NK-92 treated with Interleukin-12 subunit alpha and Interleukin-12 subunit beta, amount 100 ng/mL, for 24 hours (cell line): Measurements from ENCODE around the gene ANO2.
"Not testable (repeated sequence)": the region's sequence is repeated elsewhere in the genome, so short reads cannot be mapped to it uniquely, and the experiment has no call there.

Source experiments
- DNase-seq: peaks from one replicate; lab custom pipeline; 2025; lab: John Stamatoyannopoulos, UW

The ANO2 gene

GRCh38 chr12:5661811-5662210 lies 283.2 kb downstream of the ANO2 start:
- no peak for DNase-seq

DNA sequence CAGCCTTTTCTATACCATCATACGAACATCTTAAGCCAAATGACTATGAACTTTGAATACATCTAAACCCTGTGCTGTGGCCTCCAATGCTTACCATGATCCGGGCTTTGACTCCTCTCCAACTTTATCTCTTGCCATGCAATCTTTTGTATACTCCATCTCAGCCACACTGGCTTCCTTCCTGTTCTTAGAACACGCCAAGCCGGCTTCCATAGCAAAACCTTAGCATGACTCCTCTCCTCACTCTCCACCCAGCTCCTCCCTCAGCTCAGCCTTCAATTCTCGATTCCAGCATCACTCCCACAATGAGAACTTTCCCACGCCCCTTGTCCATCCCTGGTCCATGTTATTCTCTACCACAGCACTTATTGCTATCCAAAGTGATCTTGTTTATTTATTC lies 284.8 kb downstream of the ANO2 start:
- DNase-seq: no peak

DNA sequence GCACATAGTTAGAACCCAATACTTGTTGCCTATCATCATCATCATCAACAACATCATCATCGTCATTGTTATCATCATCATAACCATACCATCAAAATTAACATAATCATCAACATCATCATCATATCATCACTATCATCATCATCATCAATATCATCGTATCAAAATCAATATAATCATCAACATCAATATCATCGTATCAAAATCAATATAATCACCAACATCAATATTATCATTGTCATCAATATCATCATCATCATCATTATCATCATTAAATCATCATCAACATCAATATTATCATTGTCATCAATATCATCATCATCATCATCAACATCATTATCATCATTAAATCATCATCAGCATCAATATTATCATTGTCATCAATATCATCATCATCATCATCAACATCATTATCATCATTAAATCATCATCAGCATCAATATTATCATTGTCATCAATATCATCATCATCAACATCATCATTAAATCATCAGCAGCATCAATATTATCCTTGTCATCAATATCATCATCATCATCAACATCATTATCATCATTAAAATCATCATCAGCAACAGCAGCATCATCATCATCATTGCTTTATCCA lies 286.6 kb downstream of the ANO2 start:
- not testable (repeated sequence) for DNase-seq

DNA sequence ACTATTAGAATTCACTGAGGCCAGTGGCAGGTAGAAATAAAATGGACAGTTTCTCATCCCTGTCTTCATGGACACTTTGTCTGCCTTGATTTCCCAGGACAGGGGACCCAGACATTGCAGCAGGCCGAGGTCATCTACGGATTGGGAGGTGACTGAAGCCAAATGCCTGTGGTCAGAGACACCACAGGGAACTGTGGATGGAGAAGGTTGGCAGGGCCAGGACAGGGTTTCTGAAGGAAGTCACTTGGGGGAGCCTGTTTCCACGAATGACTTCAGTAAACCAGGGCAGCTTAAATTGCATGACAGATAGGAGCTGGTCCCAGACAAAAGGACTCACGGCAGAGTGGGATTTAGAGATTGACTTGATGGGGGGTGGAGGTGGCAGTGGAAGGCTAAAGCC lies 288.2 kb downstream of the ANO2 start:
- DNase-seq: no peak

DNA sequence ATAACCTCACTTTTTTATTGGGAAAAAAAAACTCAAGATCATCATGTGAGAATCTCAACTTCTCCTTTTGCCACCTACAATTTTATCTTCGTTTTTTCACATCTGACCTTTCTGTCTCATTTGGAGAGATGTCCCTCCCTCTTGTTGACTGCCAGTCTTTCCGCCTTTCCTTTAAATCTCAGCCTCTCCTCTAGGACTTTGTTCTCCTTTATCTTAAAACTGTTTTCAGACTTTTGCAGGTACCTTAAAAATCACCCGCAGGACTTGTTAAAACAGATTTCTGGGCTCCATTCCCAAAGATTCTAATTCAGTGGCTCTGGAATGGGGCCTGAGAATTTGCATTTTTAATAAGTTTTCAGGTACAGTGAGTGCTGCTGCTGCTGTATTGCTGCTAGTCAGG lies 289.9 kb downstream of the ANO2 start:
- DNase-seq: no peak

DNA sequence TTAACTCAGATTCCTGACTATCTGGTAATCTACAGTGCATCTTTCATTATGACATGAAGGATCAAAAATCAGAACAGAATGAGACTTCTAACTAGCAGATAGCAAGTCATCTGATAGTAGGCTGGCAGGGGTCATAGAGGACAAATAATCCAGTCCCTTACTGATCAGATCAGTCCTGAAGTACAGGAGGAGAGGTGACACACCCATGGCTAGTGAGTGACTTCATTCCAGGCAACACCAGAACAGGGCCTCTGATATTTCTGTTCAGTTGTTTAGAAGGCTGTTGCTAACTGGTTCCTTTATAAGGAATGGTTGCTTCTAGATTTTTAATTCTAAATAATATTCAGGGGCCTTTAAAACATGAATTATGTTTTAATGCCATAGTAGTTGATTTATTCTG lies 291.0 kb downstream of the ANO2 start:
- no peak for DNase-seq

GRCh38 chr12:5650829-5651461 lies 294.1 kb downstream of the ANO2 start:
- no peak for DNase-seq

- no peak for DNase-seq
Observed at GRCh38 chr12:5650281-5650680, 294.8 kb downstream of the ANO2 start.

DNA sequence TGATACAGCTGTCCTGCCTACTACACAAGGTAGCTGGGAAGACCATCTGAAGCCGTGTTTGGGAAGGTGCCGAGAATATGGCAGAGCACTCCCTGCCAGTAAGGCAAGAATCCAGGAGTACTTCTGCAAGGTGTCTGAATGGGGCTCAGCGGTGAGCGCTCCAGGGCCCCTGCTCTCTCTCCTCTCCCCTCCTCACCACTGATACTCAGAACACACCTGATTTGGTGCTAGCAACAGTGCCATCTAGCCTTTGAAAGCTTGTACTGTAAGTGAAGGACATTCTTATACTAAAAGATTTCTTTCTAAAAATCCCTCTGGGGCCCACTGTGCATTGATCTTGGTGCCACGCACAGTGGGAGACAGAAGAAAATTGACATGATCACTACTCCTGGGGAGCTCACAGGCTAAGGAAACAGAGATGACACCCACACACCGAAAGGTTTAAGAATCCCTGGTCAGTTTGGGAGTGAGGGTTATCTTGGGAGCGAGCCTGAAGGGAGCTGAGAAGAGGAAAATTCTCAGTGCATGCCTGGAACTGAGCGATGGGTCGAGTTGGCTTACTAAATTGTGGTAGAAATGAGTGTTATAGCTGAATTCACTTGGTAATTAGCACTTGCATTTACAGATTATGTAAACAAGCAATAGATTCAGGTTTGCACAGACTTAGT lies 296.2 kb downstream of the ANO2 start:
- DNase-seq: no peak

GRCh38 chr12:5643266-5643665 lies 301.8 kb downstream of the ANO2 start:
- DNase-seq: no peak

GRCh38 chr12:5637698-5638097 lies 307.4 kb downstream of the ANO2 start:
- no peak for DNase-seq

- no peak for DNase-seq
Observed at GRCh38 chr12:5636907-5637306, 308.2 kb downstream of the ANO2 start.

DNA sequence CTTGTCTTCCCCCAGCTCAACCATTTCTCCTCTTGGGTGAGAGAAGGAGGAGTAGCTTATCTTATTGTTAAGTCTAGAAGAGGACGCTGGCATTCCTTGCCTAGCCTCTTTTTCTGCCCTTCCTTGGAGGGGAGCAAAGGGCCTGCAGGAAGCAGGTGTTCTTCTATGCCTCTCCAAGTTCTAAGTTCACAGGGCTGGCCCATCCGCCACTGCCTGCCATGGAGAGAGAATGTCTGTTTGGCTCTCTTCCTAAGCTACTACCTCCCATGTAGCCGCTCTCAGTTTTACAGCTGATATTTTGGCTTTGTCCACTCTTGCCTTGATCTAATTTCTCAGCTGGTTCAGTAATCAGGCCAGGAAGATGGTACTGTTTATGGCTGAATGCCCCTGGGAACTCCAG lies 312.0 kb downstream of the ANO2 start:
- no peak for DNase-seq

DNA sequence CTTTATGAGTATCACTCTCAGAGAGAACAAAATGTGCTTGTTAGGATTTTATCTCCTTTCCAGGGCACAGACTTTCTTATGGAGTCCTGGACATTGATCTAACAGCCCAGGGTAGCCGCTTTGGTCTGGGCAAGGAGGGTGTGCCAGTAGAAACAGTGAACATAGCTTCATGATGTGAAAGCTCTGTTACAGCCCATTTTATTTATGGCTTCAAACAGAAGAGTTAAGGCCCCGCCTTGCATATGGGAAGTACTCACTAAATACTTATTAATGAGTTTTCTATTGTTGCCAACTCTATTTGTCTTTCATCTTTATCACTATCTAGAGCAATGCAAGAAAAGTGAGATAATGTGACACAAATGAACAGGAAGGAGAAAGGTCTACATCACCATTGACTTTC lies 312.6 kb downstream of the ANO2 start:
- DNase-seq: no peak

- DNase-seq: no peak
Observed at GRCh38 chr12:5631497-5631896, 313.6 kb downstream of the ANO2 start.

GRCh38 chr12:5630726-5631125 lies 314.3 kb downstream of the ANO2 start:
- no peak for DNase-seq

GRCh38 chr12:5628501-5628900 lies 316.6 kb downstream of the ANO2 start:
- no peak for DNase-seq

DNA sequence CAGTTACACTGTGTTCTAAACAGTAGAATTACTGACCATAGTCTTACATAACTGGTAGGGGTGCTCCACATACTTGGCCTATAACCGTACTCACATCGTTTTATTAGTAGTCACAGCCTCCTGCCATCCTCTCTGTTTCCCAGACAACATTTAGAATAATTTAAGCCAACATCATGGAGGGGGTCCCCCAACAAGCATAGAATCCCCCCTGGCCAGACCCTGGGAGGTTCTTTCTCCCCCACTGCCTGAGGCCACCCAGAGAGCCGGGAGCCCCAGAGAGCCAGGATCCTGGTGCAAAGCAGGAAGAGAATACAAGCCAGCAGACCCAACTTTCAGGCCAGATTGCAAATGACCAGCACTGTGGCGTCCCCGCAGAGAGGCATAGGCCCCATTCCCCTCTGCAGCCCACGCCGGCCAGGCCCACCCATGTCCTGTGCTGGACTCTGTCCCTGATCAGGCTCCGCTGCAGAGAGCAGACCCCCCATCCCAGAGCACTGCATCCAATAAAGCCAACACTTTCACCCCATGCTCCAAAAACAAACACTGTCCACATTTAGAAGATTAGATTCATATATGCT lies 317.9 kb downstream of the ANO2 start:
- DNase-seq: no peak

DNA sequence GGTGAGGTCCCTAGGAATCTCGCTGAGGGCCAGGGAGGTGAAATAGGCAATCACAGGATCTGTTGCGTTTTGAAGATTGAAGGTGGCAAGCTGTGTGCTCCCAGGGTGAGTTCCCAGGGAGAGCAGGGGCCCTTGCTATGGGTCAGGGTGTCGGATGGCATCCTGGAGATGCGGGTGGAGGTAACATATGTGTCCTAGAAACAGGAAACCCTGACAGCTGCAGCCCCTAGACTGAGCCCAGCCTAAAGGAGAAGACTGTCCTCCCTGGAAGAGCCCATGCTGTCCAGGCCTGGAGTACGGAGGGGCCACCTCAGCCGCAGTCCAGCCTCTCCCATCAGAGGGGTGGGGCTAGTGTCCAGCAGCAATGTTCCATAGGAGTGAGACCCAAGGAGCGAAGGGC lies 318.9 kb downstream of the ANO2 start:
- no peak for DNase-seq

GRCh38 chr12:5624486-5625272 lies 320.4 kb downstream of the ANO2 start:
- DNase-seq: no peak

GRCh38 chr12:5623411-5623810 lies 321.6 kb downstream of the ANO2 start:
- no peak for DNase-seq

DNA sequence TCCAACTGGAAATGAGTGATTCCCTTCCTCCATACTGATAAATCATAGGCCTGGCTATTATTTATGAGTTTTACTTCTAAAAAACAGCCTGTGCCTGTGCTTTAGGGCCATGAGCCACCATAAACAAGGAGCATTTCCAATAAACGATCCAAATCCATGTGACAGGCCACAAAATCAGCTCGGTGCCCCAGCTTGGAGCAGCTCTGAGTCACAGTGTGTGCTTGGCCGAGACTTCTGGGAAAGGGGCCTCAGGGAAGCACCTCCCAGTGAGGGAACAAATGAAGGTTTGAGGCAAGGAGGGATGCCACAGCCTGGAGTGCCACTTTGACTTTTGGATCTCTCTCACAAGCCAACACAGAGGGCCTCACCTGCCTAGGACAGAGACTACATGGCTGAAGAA lies 322.8 kb downstream of the ANO2 start:
- no peak for DNase-seq

DNA sequence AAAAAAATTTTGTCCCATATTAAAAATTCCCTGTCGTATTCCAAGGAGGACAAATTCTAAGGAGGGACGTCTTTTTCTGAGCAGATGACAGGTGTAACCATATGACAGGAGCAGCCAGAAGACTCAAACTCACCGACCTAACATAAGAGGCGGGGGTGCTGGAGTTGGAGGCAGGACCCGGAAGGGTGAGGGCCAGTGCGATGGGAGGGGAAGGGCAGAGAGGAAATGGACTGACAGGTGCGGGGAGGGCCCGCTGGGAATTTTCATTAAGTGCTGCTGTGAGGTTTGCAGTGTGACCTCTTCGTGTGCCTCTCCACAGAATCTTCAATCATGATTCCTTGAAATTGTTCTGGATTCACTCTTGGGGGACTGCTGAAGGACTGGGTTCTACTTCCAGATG lies 323.7 kb downstream of the ANO2 start:
- DNase-seq: no peak
